Stimulated activated CD8-positive, alpha-beta memory T cell treated with anti-CD3 and anti-CD28 coated beads, Interleukin-15, amount 100 ng/mL, for 48 hours (primary cell): ENCODE results near the gene SREBF1.
A peak's percentile ranks its signal among the peaks of the same experiment; 100 is the strongest.

Experiments
- DNase-seq, 2 donors: peaks; one replicate each; pipeline ENCODE4 v3.0.0-alpha.2; 2020; ENCODE audit warnings: low read depth in 2 of 2

SREBF1 gene

DNA sequence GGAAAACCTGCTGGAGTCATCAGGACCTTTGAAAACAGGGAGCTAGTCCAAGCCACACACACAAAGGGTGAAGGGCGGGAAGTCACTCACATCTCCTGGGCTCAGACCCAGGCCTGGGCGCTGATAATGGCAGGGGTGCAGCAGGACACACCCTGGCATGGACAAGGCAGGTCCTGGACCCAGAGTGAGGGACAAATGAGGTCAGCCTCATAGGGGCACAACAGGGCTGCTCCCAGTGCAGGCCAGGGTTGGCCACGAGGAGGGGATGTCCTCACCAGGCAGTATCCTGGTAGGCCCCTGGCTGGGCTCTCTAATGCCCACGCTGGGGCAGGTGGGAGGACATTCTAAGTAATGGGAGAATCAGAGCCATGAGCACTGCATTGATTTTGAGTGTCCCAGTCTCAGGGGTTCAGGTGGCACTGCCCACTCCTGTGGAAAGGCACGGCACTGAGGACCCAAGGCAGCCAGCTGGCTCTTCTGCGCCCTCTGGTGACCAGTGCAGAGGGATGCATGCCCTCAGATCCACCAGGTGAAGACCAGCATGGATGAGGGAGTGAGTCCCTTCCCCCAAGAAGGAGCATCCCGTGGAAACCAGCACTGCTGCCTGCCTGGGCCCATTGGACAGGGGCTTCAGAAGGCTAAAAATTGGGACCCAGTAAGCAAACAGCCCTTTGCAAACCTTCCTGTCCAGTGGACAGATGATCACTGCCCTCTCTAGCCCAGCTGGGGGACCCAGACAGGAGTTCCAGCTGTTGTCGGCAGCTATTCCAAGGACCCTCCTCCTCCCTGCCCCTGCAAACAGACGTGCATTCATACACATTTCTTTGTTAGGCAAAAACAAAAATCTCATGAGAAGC lies 23.4 kb upstream of the SREBF1 start:
- peak in 1 of 2 donors; percentile 48 for DNase-seq

DNA sequence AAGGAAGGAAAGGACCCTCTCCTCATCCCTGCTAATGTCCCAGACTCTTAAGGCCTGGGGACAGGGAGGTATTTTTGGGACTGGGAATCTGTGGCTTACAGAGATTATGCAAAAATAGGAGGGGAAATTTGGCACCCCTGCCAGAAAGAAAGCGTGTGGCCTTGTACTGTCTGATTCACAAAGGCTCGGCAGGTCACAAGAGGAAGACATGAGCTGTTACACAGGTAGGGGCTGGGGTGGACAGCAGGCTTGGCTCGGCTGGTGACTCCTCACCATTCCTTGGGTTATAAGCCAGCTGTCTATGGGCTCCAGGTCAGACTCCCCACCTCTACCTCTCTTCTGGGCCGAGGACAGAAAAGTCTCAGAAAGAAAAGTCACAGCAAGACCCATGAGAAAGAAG lies 20.7 kb upstream of the SREBF1 start:
- no peak for DNase-seq

DNA sequence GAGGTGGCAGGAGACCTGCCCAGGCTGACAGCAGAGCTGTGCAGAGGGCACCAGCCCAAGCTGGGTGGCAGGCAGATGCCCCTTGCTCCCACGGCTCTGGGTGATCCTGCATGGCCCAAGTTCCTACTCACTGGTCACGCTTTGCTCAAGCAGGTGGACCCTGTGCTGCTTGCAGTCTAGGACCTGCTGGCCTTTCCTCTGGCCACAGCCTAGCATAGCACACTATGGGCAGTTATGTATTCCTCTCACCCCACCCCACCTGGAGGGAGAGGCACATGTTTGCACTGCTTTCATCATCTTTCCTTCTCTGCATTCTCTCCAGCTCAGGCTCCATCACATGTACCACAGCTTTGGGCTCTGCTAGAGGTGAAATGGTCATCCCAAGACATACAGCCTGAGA lies 19.6 kb upstream of the SREBF1 start:
- DNase-seq: no peak

DNA sequence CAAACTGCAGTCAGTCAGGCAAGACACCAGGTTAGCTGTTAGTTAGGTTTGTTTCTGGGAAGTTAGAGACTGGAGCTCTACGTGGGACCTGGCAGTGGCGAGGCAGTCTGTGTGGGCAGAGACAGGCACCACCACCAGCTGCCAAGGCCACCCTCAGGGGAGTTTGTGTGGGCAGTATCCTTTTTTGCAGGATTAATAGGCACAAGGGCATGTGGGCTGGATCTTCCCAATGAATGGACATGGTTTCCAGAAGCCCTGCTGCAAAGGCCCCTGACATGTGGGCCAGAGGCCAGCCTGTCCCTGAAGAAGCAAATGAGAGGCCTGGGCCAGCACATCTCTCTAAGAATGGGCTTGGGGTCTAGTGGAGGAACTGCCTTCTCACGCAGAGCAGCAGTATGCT lies 19.2 kb upstream of the SREBF1 start:
- DNase-seq: no peak

DNA sequence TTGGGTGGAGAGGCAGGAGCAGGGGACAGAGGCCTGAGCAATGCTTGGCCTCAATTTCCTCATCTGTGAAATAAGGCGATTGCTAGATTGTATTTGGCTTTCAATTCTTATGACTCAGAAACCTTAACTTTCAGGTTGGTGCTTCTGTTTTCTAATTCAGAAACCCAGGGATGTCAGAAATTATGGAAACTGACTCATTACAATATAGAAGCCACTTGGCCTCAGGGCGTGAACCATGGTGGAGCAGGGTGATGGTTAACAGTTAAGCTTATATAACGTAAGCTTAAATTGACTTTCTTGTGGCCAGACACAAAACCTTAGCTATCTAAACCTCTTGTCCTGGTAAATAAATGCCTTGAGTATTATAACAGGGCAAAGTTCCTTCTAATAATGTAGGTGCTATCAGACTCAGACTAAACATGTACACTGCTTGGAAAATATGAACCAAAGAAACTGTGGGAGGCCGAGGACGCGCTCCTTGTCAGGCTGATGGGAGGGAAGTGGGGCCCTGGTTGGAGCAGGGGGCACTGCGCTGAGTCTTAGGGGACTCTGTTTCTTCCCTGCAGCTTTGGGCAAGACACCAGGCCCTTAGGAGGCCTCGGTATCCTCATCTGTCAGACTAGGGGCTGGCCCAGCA lies 17.1 kb upstream of the SREBF1 start:
- DNase-seq: peak in 1 of 2 donors; percentile 57

DNA sequence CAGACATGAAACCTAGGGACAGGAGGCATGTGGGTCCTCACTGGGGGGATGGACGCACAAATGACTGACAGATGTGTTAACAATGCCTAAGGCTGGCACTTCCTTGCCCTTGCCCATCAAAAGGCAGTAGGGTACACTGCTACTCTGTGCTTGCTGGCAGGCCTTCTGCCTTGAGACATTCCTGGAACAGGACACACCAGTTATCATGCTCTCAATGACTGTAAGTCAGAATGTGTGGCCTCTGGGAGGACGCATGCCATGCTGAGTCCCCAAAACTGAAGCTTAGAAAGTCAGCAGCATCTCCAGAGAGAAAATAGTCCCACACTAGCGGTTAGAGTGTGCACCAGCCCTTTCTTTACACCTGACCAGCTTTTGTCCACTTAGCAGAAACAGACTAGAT lies 16.1 kb upstream of the SREBF1 start:
- no peak for DNase-seq

DNA sequence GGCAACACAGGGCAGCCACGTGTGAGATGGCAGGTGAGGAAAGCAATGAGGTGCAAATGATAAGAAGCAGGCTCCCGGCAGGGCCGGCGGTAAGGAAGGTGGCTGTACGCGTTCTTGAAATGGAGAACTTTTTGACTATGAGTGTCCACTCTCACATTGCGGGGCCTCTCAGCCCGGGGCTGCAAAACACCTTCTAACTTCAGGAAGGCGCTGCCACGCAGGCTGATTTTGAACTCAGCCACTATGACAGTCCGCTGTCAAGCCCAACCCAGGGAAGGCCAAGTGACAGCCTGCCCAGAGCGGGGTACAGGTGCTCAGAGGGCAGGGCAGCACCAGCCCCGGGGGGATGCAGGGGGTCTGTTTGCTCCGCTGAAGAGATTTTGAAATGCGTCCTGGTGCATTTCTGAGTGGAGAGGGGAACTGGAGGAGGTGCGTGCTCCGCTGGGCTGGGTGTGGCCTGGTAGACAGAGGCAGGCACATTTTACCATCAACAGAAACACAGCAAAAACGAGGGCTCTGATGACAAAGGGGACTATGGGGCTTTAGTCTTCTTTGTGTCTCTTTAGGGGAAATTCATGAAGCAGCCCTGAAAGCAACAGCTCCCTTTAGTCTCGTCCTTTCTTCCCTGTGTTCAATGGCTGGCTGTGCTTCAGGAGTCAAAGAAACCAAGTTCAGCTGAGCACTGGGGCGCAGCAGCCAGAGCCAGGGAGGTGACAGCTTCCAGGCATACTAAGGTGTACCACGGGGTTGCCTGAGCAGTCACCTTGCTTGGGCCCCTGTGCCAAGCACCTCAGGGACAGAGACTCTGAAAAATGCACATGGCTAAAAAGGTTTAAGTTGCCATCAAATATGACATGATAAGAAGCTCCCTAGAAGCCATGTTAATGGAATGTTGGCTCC lies 14.6 kb upstream of the SREBF1 start:
- no peak for DNase-seq

DNA sequence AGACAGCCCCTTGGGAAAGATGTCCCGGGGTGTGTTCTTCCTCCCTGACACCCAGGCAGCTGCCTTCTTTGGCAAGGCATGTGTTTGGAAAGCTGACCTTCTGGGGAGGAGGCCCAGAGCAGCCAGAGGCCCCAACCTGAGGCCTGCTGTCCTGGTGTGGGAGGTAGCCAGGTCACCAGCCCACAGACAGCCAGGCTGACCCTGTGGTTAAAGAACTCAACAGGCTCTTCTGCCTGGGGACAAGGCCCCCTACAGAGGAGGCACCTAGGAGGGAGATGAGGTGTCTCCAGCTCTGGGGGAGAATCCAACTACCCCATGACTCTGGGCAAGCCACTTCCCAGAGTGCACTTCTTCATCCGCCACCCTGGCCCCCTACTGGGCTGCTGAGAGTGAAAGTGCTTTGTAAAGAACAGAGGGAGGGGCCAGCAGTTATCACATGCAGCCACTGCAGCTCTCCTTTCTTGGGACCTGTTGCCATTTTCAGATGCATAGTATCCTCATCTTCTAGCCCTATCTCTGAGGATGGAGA lies 13.1 kb upstream of the SREBF1 start:
- peak; percentile 68 to 76 for DNase-seq

DNA sequence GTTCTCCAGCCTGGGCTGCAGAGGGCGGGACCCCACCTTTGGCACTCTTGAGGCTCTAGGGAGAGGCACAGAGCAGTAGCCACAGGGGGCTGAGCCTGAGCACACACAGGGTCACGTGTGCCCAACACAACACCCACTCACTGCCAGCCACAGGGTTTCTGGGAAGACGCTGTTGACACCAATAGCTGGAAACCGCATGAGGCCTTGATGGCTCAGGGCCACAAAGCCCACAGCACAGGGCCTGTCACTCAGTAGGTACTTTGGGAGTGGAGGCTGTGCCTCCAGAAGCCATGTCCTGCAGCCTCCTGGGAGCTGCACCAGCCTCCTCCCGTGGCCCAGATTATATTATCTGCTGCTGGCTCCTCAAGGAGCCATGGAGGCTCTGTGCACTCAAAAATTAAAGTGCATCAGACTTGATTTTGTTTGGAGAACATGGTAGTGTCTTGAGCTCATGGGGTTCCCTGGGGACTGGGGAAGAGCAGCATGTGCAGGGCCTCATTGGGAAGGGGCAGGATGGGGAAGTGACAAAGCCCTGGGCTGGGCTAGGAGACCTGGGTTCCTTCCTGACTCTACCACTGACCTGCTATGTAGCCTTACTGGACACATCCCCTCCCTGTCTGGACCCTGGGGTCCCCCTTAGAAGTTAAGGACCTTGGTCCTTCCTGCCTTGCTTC lies 12.5 kb upstream of the SREBF1 start:
- peak; percentile 87 to 91 for DNase-seq

DNA sequence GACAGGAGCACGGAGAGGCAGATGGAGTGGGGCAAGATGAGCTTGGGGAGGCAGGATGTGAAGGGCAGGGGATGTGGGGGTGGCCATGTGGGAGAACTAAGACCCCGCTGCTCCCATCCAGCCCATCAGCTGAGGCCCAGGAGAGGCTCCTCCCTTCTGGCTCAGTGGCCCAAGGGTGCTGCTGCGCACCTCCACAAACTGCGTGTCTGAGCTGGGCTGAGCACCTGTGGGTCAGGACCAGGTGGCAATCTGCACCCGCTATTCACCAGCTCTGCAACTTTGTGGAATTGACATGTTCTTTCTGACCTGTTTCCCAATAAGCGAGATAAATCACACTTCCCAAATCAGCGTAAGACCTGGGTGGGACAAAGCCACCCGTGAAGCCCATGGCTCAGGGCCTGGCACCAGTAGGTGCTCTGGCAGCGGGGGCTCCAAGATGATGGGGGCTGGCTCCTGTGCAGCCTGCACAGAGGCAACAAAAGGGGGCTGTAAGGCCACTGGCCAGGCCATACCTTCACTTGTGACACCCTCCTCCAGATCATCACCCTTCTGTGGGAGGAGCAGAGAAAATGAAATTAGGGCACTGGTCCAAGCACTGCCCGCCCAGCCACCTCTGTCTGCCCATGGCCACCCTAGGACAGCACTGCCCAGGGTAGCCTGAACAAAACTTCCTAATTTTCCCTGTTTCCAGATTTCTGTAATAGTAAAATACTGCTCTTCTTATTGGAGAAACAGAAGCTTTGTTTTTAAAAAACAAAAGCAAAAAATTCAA lies 11.7 kb upstream of the SREBF1 start:
- DNase-seq: no peak

DNA sequence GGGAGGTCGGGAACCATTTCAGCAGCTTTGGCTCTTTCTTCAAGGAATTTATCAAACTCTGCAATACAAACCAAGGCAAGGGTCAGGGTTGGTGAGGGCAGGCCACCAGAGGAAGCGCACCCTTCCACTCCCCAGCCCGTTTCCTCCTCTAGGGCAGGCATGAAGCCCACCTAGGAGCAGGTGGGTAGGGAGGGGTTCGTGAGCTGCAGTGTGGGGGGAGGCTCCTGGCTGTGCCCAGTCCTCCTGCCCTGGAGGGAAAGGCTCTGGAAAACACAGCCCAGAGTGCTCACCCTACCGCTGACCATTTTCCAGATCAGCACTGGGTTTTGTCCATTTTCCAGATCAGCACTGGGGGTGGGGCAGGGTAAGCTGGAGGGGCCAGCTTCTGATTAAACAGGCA lies 10.9 kb upstream of the SREBF1 start:
- DNase-seq: no peak

DNA sequence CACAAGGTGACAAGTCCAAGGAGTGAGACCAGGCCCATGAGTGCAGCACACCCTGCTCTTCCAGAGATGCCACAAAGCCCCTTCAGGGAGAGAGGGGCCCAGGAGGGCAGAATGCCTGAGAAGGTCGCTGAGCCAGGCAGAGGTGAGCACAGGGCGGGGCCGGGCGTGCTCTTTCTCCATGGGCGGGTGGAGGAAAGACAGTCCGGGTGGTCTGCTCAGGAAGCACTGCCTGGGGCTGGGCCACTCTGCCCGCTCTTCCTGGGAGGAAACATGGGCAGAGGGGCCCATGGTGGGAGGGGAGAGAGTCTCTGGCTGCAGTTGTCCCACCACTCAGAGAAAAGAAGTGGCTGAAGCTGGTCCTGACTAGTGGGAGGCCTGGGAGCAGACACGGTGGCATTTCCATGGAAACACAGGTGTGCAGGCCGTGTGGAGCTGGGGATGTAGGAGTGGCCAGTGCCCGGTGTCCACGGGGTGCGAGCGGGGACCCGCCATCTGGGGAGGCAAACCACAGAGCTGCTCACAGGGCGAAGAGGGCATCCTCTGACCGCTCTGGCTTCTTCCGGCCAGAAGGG lies 10.4 kb upstream of the SREBF1 start:
- DNase-seq: no peak

DNA sequence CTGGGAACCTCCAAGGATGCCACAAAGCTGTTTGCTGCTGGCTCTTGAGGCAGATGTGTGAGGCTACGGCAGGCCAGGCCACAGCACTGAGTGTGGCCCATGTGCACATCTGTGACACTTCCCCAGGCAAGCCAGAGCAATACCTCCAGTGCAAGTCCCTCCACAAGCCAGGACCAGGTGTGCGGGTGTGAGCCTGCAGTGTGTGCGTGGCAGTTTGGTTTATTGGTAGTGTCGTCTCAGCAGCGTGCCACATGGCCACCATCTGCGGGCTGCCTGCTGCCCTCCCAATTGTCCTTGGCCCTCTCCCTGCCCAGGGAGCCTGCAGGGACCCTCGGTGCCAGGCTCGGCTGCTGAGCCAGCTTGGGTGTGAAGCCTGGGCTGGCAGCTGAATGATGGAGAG lies 9.9 kb upstream of the SREBF1 start:
- no peak for DNase-seq

DNA sequence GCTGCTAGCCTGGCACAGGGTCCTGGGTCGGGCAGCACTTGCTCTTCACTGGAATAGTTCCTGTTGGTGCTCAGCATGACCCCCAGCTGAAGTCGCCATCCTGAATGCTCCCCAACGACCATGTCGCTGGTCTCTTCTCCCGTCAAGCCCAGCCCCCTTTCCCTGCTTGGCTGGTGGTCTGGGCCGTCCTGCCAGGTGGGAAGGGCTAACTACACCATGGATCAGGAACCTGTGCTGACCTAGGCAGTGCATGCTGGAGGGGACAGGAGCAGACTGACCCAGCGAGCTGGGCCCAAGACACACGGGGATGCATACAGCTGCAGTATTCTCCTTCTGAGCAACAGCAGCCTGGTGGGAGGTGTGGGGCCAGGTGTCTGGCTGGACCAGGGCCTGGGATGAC lies 9.2 kb upstream of the SREBF1 start:
- DNase-seq: no peak

DNA sequence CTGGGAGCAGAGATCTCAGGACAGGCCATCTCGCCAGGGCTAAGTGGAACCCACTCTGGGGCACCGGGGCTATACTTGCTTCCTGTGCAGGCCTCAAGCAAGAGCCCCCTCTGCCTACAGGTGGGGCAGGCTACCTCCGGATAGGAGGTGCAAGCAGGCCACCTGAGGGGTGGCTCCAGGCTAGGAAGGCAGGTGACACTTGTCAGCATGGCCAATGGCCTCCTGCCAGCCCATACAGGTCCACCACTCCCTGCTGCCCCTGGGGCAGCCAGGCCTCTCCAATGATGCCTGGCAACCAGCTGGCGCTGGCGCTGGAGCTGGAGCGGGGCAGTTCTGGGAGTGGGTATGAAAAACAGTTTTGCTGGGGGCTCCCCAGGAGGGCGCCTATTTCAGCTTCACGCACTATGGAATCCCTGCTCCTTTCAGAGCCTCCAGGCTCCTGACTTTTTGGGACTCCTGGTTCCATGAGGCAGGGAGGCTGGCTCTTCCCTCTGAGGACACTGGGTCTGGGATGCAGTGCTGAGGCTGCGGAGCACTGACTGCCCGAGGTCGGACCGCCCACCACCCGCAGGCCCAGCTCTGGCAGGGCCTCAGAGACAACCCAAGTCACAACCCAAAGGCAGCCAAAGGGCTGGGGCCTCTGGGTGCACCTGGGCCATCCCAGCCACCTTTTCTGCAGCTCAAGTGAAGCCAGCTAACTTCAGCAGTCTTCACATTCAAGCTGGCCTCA lies 8.4 kb upstream of the SREBF1 start:
- DNase-seq: no peak

DNA sequence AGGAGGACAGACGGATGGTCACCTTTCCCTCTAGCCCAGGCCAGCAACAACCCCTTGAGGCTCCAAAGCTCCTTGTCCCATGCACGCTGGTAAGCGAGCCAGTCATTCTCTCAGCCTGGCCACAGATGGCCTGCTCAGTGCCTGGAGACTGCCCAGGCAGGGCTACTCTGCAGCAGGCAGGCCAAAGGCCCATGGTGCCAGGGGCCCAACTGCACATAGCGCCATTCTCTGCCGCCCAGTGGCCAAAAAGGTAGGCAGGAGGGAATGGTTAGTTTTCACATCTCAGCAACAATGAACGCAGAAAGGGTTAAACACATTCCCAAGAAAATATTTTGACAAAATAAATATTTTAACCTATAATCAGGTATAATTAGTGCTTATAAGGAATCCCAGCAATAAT lies 7.7 kb upstream of the SREBF1 start:
- no peak for DNase-seq

DNA sequence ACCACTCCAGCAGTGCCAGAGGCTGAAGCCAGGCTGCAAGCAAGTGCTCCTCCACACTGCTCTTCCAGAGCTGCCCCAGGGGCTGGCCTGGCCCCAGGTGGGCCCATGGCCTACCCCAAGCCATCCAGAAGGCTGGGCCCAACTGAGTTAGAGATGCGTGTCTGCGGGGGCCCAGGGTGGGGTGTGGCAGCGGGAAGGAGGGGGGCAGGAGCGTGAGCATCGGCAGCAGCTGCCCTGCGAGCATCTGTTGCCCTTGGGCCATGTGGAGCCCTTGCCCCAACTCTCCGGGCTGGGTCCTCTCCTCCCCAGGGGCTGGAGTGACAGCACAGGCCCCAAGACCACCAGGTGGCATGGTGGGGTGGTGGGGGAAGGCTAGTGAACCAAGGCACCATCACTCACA lies 7.3 kb upstream of the SREBF1 start:
- DNase-seq: no peak

DNA sequence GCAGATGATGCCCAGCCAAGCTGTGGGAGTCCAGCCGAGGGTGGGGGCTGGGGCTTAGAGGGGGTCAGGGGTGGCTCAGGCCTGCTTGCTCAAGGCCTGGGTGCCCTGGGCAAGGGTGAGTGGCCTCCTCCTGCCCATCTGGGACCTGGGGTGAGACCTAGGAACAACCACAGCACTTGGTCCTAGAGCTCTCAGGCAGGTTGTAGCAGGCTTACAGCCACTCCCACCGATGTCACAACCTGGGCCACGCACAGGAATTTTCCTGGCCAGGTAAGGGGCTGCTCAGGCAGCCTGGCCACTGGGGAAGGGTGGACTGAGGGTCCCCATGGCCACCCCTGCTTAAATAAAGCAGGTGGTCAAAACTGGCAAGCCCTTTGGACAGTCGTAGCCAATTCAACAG lies 6.3 kb upstream of the SREBF1 start:
- no peak for DNase-seq

DNA sequence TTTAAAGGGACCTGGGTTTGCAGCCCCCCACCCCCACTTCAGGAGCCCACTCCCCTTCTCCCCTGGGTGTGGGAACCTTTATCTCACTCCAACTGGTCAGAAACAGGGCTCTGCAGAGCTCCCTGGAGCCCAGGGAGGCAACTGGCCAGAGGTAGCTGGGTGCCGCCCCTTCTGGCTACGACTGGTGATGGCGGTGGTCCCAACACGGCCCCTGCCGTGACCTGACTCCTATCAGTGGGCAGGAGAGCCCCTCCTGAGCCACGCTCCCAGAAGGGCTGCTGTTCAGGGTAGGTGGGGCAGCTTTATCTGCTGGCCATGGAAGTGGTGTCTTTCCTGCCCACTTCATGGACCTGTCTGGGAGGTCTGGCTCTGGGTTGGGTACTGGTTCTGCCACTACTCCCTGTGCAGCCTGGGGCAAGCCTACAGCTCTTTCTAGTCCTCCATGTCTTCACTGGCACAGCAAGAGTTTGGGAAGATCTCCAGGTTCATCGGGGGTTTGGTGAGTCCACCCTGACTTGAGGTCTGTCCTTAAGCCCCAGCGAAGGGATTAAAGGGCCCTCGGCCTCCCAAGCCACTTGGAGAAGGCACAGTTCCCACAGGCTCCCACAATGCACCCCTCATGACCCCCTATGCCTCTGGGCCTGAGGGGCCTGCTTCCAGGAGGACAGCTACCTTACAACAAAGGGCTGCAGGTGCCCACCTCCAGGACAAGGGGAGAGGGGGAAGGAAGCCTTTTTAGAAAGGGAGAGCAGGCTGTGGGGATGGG lies 5.5 kb upstream of the SREBF1 start:
- DNase-seq: no peak
